PC-9 (cell line): ENCODE data around the gene HAAO. TPM values are rescaled to one million over a fixed set of nuclear protein-coding genes. Genes with fewer than 3 reads are reported as not detected.

Experiments used
- BruUV-seq: library from RNA; stranded (reverse); fragments of 400-500 nt; replicated peaks from 2 replicates; lab custom pipeline; 2021; lab: Mats Ljungman, UMichigan
- CTCF ChIA-PET: fragments of 300-600 bp; sonication (Branson Sonifier 250); formaldehyde crosslinking; loops from one replicate; lab custom pipeline; 2022; ENCODE audit warnings: antibody characterized with exemption; lab: Charles Lee
- POLR2A ChIA-PET: fragments of 300-600 bp; sonication (Branson Sonifier 250); formaldehyde crosslinking; loops from one replicate; lab custom pipeline; 2022; ENCODE audit warnings: antibody characterized with exemption; ENCODE audit not compliant: unreplicated experiment; lab: Charles Lee
- DNase-seq, 2 experiments: peaks; one replicate each; pipeline versions ENCODE4 v3.0.0 to v3.0.0-alpha.2; 2015 to 2022; ENCODE audit warnings: mixed read lengths in 1 of 2
- H2AFZ ChIP-seq: fragments of 200-600 bp; sonication (generic); 2 replicates; pipeline ENCODE4 v1.8.1; 2017; ENCODE audit warnings: antibody characterized with exemption
- H3F3A ChIP-seq: fragments of 200-600 bp; sonication (generic); 2 replicates; pipeline ENCODE4 v1.8.1; 2017; ENCODE audit warnings: antibody characterized with exemption, mild to moderate bottlenecking, low read depth; ENCODE audit not compliant: insufficient read depth
- H3K27ac ChIP-seq: fragments of 200-600 bp; sonication (generic); 2 replicates; pipeline ENCODE4 v1.6.1; 2016; ENCODE audit warnings: mixed run types
- H3K27me3 ChIP-seq: fragments of 200-600 bp; sonication (generic); 2 replicates; pipeline ENCODE4 v1.6.1; 2016; ENCODE audit warnings: low read depth, mixed run types; ENCODE audit not compliant: insufficient read depth
- H3K36me3 ChIP-seq: fragments of 200-600 bp; sonication (generic); 2 replicates; pipeline ENCODE4 v1.6.1; 2016; ENCODE audit warnings: low read depth, mixed run types
- H3K4me1 ChIP-seq: fragments of 200-600 bp; sonication (generic); replicated peaks from 2 replicates; pipeline ENCODE4 v1.6.1; 2016; ENCODE audit warnings: mixed run types; ENCODE audit not compliant: insufficient read depth
- H3K4me2 ChIP-seq: fragments of 200-600 bp; sonication (generic); 2 replicates; pipeline ENCODE4 v1.6.1; 2017; ENCODE audit warnings: mixed run types
- H3K4me3 ChIP-seq: fragments of 200-600 bp; sonication (generic); 2 replicates; pipeline ENCODE4 v1.6.1; 2016; ENCODE audit warnings: mixed run types
- H3K79me2 ChIP-seq: fragments of 200-600 bp; sonication (generic); 2 replicates; pipeline ENCODE4 v1.6.1; 2017; ENCODE audit warnings: low read depth, mixed run types
- H3K9me2 ChIP-seq: fragments of 200-600 bp; sonication (generic); 2 replicates; pipeline ENCODE4 v1.8.1; 2017; ENCODE audit warnings: mild to moderate bottlenecking; ENCODE audit not compliant: insufficient read depth
- H3K9me3 ChIP-seq: fragments of 200-600 bp; sonication (generic); 2 replicates; pipeline ENCODE4 v1.8.1; 2016; ENCODE audit warnings: low read depth; ENCODE audit not compliant: insufficient read depth
- H4K20me1 ChIP-seq: fragments of 200-600 bp; sonication (generic); 2 replicates; pipeline ENCODE4 v1.8.1; 2017; ENCODE audit not compliant: insufficient read depth
- EZH2 ChIP-seq: fragments of 200-600 bp; sonication (generic); IDR thresholded peaks from 2 replicates; pipeline ENCODE4 v1.8.0; 2017; ENCODE audit warnings: antibody characterized with exemption, low read depth
- intact Hi-C: fragments of 100-400 bp; cut with micrococcal nuclease; formaldehyde crosslinking; loops from one replicate; pipeline ENCODE4 v1.10.0; 2022; ENCODE audit not compliant: unreplicated experiment
- total RNA-seq: library from RNA; stranded (reverse); gene quantifications from 2 replicates; pipeline ENCODE4 v1.2.3, GENCODE V29; 2021
- TF ChIP-seq, protein P1 (sequence below): fragments of 200-600 bp; sonication (generic); conservative IDR thresholded peaks from 2 replicates; pipeline ENCODE4 v1.6.1; 2017; ENCODE audit warnings: mixed run types, antibody characterized with exemption, mild to moderate bottlenecking, moderate library complexity

Gene HAAO
- total RNA-seq, 1 experiment from 2014 or later, result not detected

DNA sequence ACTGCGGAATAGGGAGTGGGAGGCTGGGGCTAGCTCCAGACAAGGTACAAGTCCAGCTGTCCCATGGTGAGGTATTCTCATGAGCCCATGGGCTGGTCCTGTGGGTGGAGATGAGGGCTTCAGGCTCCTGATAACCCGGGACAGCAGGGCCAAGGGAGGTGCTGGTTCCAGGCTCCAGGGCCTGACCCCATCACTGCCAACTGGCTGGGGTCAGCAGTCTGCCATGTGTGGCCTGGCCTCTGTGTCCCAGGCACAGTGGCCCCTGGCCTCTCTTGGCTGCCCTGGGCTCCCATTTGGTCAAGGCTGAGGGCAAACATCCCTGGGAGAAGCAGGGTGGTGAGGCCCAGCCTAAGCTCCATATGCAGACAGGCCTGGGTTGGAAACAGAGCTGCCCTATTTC is 27.5 kb downstream of the HAAO start:
- no peaks in the 10 kb centered on the region for H3K9me3 ChIP-seq
- TF ChIP-seq, protein P1, sequence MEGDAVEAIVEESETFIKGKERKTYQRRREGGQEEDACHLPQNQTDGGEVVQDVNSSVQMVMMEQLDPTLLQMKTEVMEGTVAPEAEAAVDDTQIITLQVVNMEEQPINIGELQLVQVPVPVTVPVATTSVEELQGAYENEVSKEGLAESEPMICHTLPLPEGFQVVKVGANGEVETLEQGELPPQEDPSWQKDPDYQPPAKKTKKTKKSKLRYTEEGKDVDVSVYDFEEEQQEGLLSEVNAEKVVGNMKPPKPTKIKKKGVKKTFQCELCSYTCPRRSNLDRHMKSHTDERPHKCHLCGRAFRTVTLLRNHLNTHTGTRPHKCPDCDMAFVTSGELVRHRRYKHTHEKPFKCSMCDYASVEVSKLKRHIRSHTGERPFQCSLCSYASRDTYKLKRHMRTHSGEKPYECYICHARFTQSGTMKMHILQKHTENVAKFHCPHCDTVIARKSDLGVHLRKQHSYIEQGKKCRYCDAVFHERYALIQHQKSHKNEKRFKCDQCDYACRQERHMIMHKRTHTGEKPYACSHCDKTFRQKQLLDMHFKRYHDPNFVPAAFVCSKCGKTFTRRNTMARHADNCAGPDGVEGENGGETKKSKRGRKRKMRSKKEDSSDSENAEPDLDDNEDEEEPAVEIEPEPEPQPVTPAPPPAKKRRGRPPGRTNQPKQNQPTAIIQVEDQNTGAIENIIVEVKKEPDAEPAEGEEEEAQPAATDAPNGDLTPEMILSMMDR, result no peak
- TF ChIP-seq EZH2, result no peak
- intact Hi-C loops, result no loop called here
- H3K27ac ChIP-seq, result no peak overlapping the region
- CTCF ChIA-PET, result no interaction called here
- no peaks in the 10 kb centered on the region for H3K79me2 ChIP-seq
- no peak overlapping the region for H3K4me2 ChIP-seq
- POLR2A ChIA-PET, result no interaction called here
- DNase-seq, result no peak
- H3K27me3 ChIP-seq, result no peaks in the 10 kb centered on the region
- H3F3A ChIP-seq, result no peaks in the 10 kb centered on the region; the same call in 1 of the 2 replicates
- no peak overlapping the region for H2AFZ ChIP-seq
- no peaks in the 10 kb centered on the region for H3K9me2 ChIP-seq
- no peaks in the 10 kb centered on the region for H3K36me3 ChIP-seq
- H3K4me1 ChIP-seq, result no peaks in the 10 kb centered on the region
- no TSS peak for BruUV-seq
- no peak overlapping the region for H3K4me3 ChIP-seq
- H4K20me1 ChIP-seq, result no peaks in the 10 kb centered on the region

DNA sequence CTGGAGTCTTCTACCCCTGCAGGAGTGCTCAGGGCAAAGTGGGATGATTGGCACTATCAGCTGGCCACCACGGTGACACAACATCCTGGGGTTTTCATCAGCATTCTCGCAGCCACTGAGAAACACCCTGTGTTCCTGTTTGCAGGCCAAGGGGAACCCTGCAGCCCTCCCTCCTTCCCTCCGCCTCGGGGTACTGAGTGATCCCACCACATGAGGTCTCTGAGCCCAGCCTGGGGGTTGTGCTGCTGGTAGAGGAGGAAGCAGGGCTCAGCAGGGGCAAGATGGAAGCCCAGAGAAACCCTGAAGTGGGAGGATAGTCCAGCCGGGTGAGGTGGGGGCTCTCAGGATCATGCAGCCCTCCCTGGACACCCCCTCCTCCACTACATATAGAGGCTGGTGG is 28.3 kb downstream of the HAAO start, which contains the start of gene OXER1:
Gene OXER1 (minus strand): TSS at position 40 of the 400 bp plus-strand sequence. CDS start 73 bp downstream, outside the sequence.
- no peak within 1 kb of the TSS for H3K4me2 ChIP-seq
- DNase-seq, result no peak
- POLR2A ChIA-PET, result no interaction called here
- H3K36me3 ChIP-seq, result no peaks in the 10 kb centered on the region
- H3F3A ChIP-seq, result no peaks in the 10 kb centered on the region; the same call in 1 of the 2 replicates
- no peaks in the 10 kb centered on the region for H3K9me3 ChIP-seq
- H4K20me1 ChIP-seq, result no peaks in the 10 kb centered on the region
- H3K9me2 ChIP-seq, result no peaks in the 10 kb centered on the region
- no peaks in the 10 kb centered on the region for H3K27me3 ChIP-seq
- H3K27ac ChIP-seq, result no peak within 1 kb of the TSS
- no peaks in the 10 kb centered on the region for H3K4me1 ChIP-seq
- H3K4me3 ChIP-seq, result no peak within 1 kb of the TSS
- TF ChIP-seq, protein P1, result no peak
- no peak for TF ChIP-seq EZH2
- no peak within 1 kb of the TSS for H2AFZ ChIP-seq
- intact Hi-C loops, result no loop called here
- CTCF ChIA-PET, result no interaction called here
- BruUV-seq, result no TSS peak
- no peaks in the 10 kb centered on the region for H3K79me2 ChIP-seq

DNA sequence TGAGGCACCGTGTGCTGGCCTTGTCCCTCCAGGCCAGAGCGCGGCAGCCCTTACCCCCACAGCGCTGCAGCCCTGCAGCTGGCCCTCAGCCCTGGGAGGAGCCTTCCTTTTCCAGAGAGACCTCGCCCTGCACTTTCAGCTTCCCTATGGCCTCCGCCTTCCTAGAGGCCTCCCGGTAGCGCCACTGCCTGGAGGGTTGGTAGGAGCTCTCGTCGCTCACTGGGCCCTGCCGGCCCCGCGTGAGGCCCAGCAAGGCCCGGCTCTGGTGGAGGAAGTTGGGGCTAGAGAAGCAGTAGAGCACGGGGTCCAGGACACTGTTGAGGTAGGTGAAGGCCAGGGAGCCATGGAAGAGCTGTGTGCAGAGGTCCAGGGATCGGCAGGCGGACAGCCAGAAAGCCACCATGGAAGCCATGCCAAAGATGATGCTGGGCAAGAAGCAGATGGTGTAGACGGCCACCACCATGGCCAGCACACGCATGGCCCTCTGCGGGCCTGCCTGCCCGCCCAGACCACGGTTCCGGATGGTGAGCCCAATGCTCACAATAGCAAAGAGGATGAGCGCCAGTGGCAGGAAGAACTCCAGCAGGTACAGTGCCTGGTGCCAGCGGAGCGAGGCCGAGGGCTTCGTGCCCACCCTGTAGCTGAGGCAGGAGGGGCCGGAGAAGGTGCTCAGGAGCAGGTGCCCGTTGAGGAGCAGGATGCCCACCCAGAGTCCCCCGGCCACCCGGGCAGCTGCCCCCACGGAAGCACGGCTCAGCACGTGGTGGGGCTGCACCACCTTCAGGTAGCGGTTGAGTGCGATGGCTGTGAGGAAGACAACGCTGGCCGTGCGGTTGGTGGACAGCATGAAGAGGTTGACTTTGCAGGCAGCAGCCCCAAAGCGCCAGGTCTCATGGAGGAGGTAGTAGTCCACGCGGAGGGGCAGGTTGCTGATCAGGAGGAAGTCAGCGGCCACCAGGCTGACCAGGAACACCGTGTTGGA is 29.3 kb downstream of the HAAO start:
- DNase-seq, result no peak
- ChIA-PET CTCF (no interaction called here), POLR2A (interaction anchor here (0.5 kb wide), 1 partner anchor 82 kb away, joined by 6 read pairs; no protein-coding TSS in a partner anchor)

More for the DNA sequence above, 29.3 kb downstream of the HAAO start:
- H3K79me2 ChIP-seq, result no peaks in the 10 kb centered on the region
- H4K20me1 ChIP-seq, result no peaks in the 10 kb centered on the region
- H3K9me2 ChIP-seq, result no peaks in the 10 kb centered on the region
- H3K9me3 ChIP-seq, result no peaks in the 10 kb centered on the region
- no peaks in the 10 kb centered on the region for H3K36me3 ChIP-seq
- H3K4me2 ChIP-seq, result no peak overlapping the region
- intact Hi-C loops, result no loop called here
- no peak overlapping the region for H2AFZ ChIP-seq
- no peaks in the 10 kb centered on the region for H3K27me3 ChIP-seq
- H3K4me1 ChIP-seq, result no peaks in the 10 kb centered on the region
- no peak overlapping the region for H3K27ac ChIP-seq
- no peak overlapping the region for H3K4me3 ChIP-seq
- TF ChIP-seq, protein P1, result no peak
- no peak for TF ChIP-seq EZH2
- no peaks in the 10 kb centered on the region; the same call in 1 of the 2 replicates for H3F3A ChIP-seq
- no TSS peak for BruUV-seq
